Mucosa of descending colon (tissue), 3 donors: ENCODE data around the gene PDGFA. TPM values are rescaled to one million over a fixed set of nuclear protein-coding genes. Genes with fewer than 3 reads are reported as not detected.

Experiments used
- ATAC-seq: fragments of 200-7000 bp; cut with Tn5 transposase; one replicate; pipeline ENCODE4 v1.9.1; 2020; ENCODE audit warnings: mild to moderate bottlenecking, moderate library complexity
- DNase-seq, 3 donors: peaks; one replicate each; pipeline ENCODE4 v3.0.0-alpha.2; 2020
- H3K36me3 ChIP-seq: fragments of 200-600 bp; one replicate; pipeline ENCODE4 v1.8.0; 2021; ENCODE audit warnings: low read depth, mild to moderate bottlenecking
- H3K4me1 ChIP-seq: fragments of 200-600 bp; one replicate; pipeline ENCODE4 v1.8.0; 2021; ENCODE audit warnings: low read depth, mild to moderate bottlenecking
- H3K4me3 ChIP-seq: fragments of 200-600 bp; one replicate; pipeline ENCODE4 v1.8.0; 2021; ENCODE audit warnings: mild to moderate bottlenecking
- H3K9me3 ChIP-seq: fragments of 200-600 bp; one replicate; pipeline ENCODE4 v1.8.0; 2021; ENCODE audit warnings: mild to moderate bottlenecking
- intact Hi-C, 2 donors: fragments of 100-400 bp; cut with DNase I in 1 of 2; cut with micrococcal nuclease in 1 of 2; formaldehyde crosslinking; loops; one replicate each; pipeline versions ENCODE4 v1.11.0 to v1.11.1; 2022; cut with DNase I, micrococcal nuclease
- total RNA-seq, 3 donors: library from RNA; stranded (reverse); fragmentation: NEBNext Ultra II Directional in 2 of 3; extraction: Animal tissue kit (Norgen Biotek cat#: 25700) in 2 of 3; gene quantifications; one replicate each; pipeline versions ENCODE4 v1.2.1 to v1.2.4, GENCODE V29; 2021 to 2023
- TF ChIP-seq, protein P1 (sequence below): fragments of 200-600 bp; IDR thresholded peaks from one replicate; pipeline ENCODE4 v1.8.0; 2022; ENCODE audit warnings: antibody characterized with exemption, mild to moderate bottlenecking
- donor health status: DM: no; HTN: no; CAD: no; lungs with moderate emphysema.
- donor health status: DM: no; HTN: no; CAD: no.
- donor health status: DM: no; HTN: yes; CAD: no.

Gene PDGFA
- total RNA-seq, 3 donors from 2014 or later, result 52.7 to 63.0 (median 57.5) TPM

DNA sequence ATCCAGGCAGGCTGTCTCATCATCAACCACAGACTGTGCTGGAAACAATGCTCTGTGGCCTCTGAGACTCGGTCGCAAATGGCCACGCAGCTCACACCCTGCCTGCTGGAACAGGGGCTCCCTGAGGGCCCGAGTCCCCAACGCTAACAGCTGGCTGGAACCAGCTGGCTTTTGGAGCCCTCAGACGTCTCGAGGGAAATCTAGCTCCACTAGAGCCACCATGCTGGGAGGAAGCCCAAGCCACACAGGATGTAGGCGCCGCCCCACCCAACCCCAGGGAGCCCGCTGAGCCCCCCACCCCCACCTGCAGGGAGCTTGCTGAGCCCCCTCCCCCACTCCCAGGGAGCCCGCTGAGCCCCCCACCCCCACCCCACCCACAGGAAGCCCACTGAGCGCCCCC is 21.4 kb upstream of the PDGFA start:
- no peak overlapping the region for H3K4me3 ChIP-seq
- DNase-seq, result no peak
- H3K4me1 ChIP-seq, result peaks cover 21% of the 10 kb centered on the region
- no peaks in the 10 kb centered on the region for H3K36me3 ChIP-seq
- TF ChIP-seq, protein P1, sequence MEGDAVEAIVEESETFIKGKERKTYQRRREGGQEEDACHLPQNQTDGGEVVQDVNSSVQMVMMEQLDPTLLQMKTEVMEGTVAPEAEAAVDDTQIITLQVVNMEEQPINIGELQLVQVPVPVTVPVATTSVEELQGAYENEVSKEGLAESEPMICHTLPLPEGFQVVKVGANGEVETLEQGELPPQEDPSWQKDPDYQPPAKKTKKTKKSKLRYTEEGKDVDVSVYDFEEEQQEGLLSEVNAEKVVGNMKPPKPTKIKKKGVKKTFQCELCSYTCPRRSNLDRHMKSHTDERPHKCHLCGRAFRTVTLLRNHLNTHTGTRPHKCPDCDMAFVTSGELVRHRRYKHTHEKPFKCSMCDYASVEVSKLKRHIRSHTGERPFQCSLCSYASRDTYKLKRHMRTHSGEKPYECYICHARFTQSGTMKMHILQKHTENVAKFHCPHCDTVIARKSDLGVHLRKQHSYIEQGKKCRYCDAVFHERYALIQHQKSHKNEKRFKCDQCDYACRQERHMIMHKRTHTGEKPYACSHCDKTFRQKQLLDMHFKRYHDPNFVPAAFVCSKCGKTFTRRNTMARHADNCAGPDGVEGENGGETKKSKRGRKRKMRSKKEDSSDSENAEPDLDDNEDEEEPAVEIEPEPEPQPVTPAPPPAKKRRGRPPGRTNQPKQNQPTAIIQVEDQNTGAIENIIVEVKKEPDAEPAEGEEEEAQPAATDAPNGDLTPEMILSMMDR, result no peak
- no peak for ATAC-seq
- intact Hi-C loops, result no loop called here
- no peaks in the 10 kb centered on the region for H3K9me3 ChIP-seq

DNA sequence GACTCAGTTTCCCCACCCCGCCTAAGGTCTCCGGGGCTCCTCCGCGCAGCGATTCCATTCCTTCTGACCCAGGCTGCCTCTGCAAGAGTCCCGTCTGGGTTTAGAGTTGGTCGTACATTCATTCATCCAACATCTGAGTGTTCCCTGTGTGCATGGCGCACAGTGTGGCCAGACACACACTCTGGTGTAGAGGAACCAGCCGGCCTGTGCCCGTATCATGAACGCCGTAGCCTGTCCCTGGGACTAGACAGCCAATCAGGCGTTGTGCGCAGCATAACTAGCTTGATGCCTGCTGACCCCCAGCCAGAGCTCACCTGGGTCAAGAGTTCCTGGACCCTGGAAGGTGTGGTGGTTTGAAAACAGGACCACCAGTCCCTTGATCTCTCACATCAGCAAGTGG is 20.9 kb upstream of the PDGFA start:
- intact Hi-C loops, result no loop called here
- TF ChIP-seq, protein P1, result no peak
- ATAC-seq, result no peak
- peaks cover 21% of the 10 kb centered on the region for H3K4me1 ChIP-seq
- no peaks in the 10 kb centered on the region for H3K9me3 ChIP-seq
- DNase-seq, result no peak
- H3K36me3 ChIP-seq, result no peaks in the 10 kb centered on the region
- no peak overlapping the region for H3K4me3 ChIP-seq

DNA sequence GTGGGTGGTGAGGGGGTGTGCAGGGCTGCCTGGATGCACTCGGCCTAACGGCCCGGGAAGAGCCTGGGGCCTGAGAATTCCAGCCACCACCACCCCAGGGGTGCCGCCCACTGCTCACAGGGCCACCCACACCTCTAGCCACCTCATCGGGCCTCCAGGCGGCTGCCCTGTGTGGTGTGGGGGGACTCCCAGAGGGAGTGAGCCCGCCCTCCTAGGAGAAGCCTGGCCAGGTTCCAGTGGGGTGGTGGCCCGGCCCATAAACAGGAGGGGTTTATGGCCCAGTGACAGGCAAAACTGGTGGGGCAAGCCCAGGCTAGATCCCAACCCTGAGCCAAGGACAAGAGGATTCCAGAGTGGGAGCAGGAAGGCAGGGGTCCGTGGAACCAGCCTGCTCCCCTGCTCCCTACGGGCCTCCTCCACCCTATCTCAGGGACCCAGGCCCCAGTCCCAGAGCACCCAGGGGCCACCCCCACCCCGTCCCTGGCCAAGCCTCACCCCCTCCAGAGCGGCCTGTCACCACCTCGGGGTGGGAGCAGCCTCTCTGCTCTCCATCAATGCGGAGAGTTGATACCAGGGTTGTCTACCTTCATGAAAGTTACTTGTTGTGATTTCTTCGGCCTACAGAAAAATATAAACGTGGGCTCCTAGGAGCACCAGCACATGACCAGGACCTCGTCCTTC is 20.2 kb upstream of the PDGFA start:
- no peaks in the 10 kb centered on the region for H3K36me3 ChIP-seq
- TF ChIP-seq, protein P1, result no peak

DNA sequence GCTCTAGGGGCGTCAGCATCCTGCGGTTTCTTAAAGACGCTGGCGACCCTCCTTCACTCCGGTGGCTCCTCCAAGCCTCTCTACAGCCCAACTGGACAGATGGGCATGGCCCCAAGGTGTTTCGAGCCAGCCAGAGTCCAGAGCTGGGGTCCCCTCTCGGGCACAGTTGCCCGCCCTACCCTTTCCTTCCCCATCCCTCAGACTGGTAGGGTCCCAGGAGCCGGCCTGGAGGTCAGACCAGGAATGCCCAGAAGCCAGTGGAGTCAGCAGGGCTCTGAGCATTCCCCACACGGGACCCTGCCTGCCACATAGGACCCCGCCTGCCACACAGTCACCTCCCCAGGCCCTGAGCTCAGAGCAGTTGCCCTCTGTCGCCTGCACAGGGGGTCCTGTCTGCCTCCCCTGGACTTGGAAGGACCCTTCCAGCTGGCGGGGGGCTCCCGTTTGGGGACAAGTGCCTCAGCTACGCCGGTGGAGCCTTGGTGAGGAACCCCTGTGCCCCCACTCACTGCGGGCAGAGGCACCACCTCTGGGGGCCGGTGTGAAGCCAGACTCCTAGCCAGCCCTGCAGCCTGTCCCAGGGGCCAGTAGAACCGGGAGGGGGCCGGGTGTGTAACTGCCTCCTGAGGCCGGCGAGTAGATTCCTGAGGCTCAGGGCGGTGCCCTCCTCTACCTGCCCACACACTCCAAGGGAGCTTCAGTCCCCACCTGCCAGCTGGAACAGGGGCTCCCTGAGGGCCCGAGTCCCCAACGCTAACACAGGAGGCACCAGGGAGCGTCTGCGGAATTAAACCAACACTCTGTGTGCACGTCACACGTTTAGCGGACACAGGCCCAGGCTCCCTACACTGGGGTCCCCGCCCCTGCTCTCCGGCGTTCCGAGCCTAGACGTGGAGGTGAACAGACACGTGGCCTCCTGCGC is 19.4 kb upstream of the PDGFA start:
- no peak overlapping the region for H3K4me3 ChIP-seq
- ATAC-seq (peak; percentile 53), DNase-seq (peak in 1 of 3 donors; percentile 65)
- no peaks in the 10 kb centered on the region for H3K9me3 ChIP-seq
- TF ChIP-seq, protein P1, result no peak
- peaks cover 21% of the 10 kb centered on the region for H3K4me1 ChIP-seq
- no peaks in the 10 kb centered on the region for H3K36me3 ChIP-seq
- intact Hi-C loops, result no loop called here

More for the DNA sequence above, 20.2 kb upstream of the PDGFA start:
- Histone ChIP-seq H3K4me1 (peaks cover 21% of the 10 kb centered on the region), H3K4me3 (no peak overlapping the region), H3K9me3 (no peaks in the 10 kb centered on the region)
- intact Hi-C loops, result no loop called here
- DNase-seq (peak; percentile 93 to 95 (median 95)), ATAC-seq (peak; percentile 82)

DNA sequence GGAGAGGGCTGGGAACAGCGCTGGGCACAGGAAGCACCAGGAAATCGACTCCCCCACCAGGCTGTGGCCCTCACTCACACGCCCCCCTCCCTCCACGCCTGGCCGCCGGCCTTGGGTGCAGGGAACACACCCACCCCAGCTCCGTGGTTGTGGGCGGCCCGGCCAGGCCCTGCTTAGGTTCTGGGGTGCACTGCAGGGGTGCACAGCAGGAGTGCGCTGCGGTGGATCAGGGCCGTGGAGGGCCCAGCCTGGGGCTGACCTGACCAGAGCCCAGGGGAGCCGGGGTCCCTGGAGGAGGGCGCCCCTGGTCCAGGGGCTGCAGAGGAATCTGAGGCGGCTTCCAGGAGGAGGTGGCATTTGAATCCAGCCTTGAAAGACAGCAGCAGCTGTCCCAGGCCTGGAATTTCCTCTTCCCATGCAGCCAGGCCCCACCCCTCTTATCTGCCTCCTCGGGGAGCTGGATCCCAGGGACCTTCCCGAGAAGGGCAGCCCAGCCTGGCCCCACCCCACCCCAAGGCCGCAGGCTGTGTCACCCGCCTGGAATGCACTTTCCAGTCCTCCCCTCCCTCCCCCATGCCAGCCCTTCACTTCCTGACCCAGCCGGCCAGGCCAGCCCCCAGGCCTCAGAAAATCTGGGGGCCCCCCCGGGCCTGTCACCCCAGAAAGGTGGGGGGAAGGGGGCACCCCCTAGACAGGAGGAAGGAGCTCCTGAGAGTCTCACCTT is 18.4 kb upstream of the PDGFA start:
- Histone ChIP-seq H3K36me3 (no peaks in the 10 kb centered on the region), H3K4me3 (no peak overlapping the region), H3K4me1 (peaks cover 21% of the 10 kb centered on the region), H3K9me3 (no peaks in the 10 kb centered on the region)
- intact Hi-C loops, result no loop called here
- ATAC-seq (peak; percentile 86), DNase-seq (peak; percentile 92 to 95 (median 93))
- TF ChIP-seq, protein P1, result no peak
